ENCODE data around the gene CFAP73.

- TF ChIP-seq LARP7 (IDR thresholded peaks at IDR 0.05): no peak
- no peak for TF ChIP-seq BCL11A (IDR thresholded peaks at IDR 0.05; ENCODE audit: low read depth, low read length)
- no peak for TF ChIP-seq ATF7 (IDR thresholded peaks at IDR 0.05; ENCODE audit: low read depth)
Measured at GRCh38 chr12:113207613-113208040, 58.1 kb downstream of the CFAP73 start.
